ENCODE results near the gene STARD7.

DNA sequence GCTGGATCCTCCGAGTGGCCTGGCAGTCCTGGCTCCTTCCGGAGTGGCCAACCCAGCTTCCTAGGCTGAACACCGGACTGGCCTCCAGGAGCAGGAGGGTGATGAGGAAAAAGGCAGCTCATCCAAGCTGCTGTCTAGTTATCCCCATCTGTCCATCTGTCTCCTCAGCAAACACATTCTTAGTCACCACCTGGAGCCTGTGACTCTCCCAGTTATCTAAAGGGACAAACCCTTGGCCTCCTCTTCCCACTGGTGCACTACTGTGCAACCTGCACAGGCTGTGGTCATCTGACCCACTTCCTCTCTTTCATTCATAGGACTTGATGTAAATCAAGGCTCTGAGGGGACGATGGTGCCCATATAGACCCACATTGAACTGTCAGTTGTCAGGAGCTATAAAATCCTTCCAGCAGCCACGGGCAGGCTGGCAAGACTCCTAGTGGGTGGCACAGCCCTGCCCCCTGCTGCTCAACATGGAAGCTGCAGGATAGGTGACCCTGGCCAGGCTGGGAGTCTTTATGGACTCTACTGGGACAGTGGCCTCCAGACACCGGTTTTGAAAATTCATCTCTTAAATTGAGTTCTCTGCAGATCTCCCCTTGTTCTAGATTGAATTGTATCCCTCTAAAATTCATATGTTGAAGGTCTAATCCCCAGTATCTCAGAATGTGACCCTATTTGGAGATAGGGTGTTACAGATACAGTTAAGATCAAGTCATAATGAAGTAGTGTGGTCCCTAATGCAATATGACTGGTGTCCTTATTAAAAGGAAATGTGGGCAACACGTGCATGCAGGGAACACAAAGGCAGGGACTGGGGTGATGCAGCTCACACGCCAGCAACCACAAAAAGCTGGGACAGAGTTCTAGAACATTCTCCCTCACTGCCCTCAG lies 34.1 kb downstream of the STARD7 start:
- TF ChIP-seq POLR2A (IDR thresholded peaks at IDR 0.05) (no peak), EP300 (IDR thresholded peaks at IDR 0.05) (no peak)
- TF ChIP-seq, protein P1, sequence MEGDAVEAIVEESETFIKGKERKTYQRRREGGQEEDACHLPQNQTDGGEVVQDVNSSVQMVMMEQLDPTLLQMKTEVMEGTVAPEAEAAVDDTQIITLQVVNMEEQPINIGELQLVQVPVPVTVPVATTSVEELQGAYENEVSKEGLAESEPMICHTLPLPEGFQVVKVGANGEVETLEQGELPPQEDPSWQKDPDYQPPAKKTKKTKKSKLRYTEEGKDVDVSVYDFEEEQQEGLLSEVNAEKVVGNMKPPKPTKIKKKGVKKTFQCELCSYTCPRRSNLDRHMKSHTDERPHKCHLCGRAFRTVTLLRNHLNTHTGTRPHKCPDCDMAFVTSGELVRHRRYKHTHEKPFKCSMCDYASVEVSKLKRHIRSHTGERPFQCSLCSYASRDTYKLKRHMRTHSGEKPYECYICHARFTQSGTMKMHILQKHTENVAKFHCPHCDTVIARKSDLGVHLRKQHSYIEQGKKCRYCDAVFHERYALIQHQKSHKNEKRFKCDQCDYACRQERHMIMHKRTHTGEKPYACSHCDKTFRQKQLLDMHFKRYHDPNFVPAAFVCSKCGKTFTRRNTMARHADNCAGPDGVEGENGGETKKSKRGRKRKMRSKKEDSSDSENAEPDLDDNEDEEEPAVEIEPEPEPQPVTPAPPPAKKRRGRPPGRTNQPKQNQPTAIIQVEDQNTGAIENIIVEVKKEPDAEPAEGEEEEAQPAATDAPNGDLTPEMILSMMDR (IDR thresholded peaks at IDR 0.05): peak; percentile 75 to 91 (median 83)

Measured in tibial nerve (tissue), 4 donors.